HTERT RPE-1 (cell line): ENCODE results near the gene C12orf57.

ENCODE experiments used
- in situ Hi-C: fragments of 300-500 bp; cut with MboI; formaldehyde crosslinking; loops from 4 replicates; pipeline ENCODE4 v1.14.3; 2020; ENCODE audit warnings: low sequenced_read_pairs

The C12orf57 gene

GRCh38 chr12:6936636-6937480 lies 7.0 kb upstream of the C12orf57 start:
- in situ Hi-C loops, result no loop called here

GRCh38 chr12:6937481-6938352 lies 6.1 kb upstream of the C12orf57 start:
- in situ Hi-C loops, result no loop called here

GRCh38 chr12:6938353-6939190 lies 5.2 kb upstream of the C12orf57 start:
- in situ Hi-C loops, result no loop called here

GRCh38 chr12:6939191-6939540 lies 4.7 kb upstream of the C12orf57 start:
- in situ Hi-C loops, result no loop called here

GRCh38 chr12:6941267-6941666 lies 2.6 kb upstream of the C12orf57 start:
- in situ Hi-C loops, result no loop called here

- in situ Hi-C loops, result no loop called here
Measured at GRCh38 chr12:6941782-6942181, 2.0 kb upstream of the C12orf57 start.

- in situ Hi-C loops, result no loop called here
Measured at GRCh38 chr12:6942331-6942665, 1.5 kb upstream of the C12orf57 start.

- in situ Hi-C loops, result no loop called here
Measured at GRCh38 chr12:6943389-6943721, 467 bp upstream of the C12orf57 start.

- in situ Hi-C loops, result no loop called here
Measured at GRCh38 chr12:6944381-6945186, 762 bp downstream of the C12orf57 start.

GRCh38 chr12:6945613-6946012 lies 1.8 kb downstream of the C12orf57 start:
- in situ Hi-C loops, result no loop called here

- in situ Hi-C loops, result no loop called here
Measured at GRCh38 chr12:6946033-6946919, 2.5 kb downstream of the C12orf57 start.

GRCh38 chr12:6946920-6947374 lies 3.1 kb downstream of the C12orf57 start:
- in situ Hi-C loops, result no loop called here

GRCh38 chr12:6947615-6948014 lies 3.8 kb downstream of the C12orf57 start:
- in situ Hi-C loops, result no loop called here

- in situ Hi-C loops, result no loop called here
Measured at GRCh38 chr12:6948873-6949594, 5.2 kb downstream of the C12orf57 start.

- in situ Hi-C loops, result no loop called here
Measured at GRCh38 chr12:6950401-6950801, 6.6 kb downstream of the C12orf57 start.

- in situ Hi-C loops, result no loop called here
Measured at GRCh38 chr12:6950811-6951540, 7.2 kb downstream of the C12orf57 start, which contains the start of gene PTPN6. PTPN6 (plus strand) TSS chr12:6951356; CDS start chr12:6951513, 157 bp downstream.

- in situ Hi-C loops, result no loop called here
Measured at GRCh38 chr12:6951551-6952120, 7.8 kb downstream of the C12orf57 start.
